ENCODE results near the gene PKP2. TPM values are rescaled to one million over a fixed set of nuclear protein-coding genes. Genes with fewer than 3 reads are reported as not detected.

The PKP2 gene
- total RNA-seq, 1 donor from 2014 or later = not detected

GRCh38 chr12:32768518-32768917, 128.1 kb downstream of the PKP2 start:
- Mint-ChIP-seq H3K4me3 (no peak overlapping the region), H3K27me3 (peaks cover 21% of the 10 kb centered on the region), H3K36me3 (ENCODE audit: low read depth) (no peaks in the 10 kb centered on the region), H3K4me1 (no peaks in the 10 kb centered on the region), H3K27ac (no peak overlapping the region), H3K9me3 (no peaks in the 10 kb centered on the region)
- intact Hi-C loops (cut with micrococcal nuclease) = no loop called here
- ATAC-seq (ENCODE audit: low read depth) (no peak), DNase-seq (no peak)
- ChIA-PET CTCF (no interaction called here), POLR2A (no interaction called here)
- no peak for TF ChIP-seq CTCF (IDR thresholded peaks at IDR 0.05)

DNA sequence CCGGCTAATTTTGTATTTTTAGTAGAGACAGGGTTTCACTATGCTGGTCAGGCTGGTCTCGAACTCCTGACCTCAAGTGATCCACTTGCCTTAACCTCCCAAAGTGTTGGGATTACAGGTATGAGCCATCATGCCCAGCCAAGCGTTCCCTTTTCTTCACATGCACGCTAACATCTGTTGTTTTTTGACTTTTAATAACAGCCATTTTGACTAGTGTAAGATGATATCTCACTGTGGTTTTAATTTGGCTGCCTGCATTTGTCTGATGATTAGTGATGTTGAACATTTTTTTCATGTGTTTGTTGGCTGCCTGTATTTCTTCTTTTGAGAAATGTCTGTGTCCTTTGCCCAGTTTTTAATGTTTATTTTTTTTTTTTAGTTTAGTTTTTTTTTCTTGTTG, 130.7 kb downstream of the PKP2 start:
- Mint-ChIP-seq H3K27me3 (peaks cover 20% of the 10 kb centered on the region), H3K9me3 (no peaks in the 10 kb centered on the region), H3K4me3 (no peak overlapping the region), H3K4me1 (peaks cover 17% of the 10 kb centered on the region), H3K36me3 (ENCODE audit: low read depth) (no peaks in the 10 kb centered on the region), H3K27ac (no peak overlapping the region)
- POLR2A ChIA-PET = no interaction called here
- intact Hi-C loops (cut with micrococcal nuclease) = no loop called here
- ATAC-seq (ENCODE audit: low read depth) (no peak), DNase-seq (no peak)
- no peak for TF ChIP-seq CTCF (IDR thresholded peaks at IDR 0.05)
- CTCF ChIA-PET = no interaction called here

GRCh38 chr12:32761716-32762115, 134.9 kb downstream of the PKP2 start:
- intact Hi-C loops (cut with micrococcal nuclease) = no loop called here
- Mint-ChIP-seq H3K27me3 (peaks cover 2% of the 10 kb centered on the region), H3K27ac (peak overlapping the region; percentile 8), H3K4me3 (peak overlapping the region; percentile 11), H3K36me3 (ENCODE audit: low read depth) (no peaks in the 10 kb centered on the region), H3K9me3 (no peaks in the 10 kb centered on the region), H3K4me1 (peaks cover 17% of the 10 kb centered on the region)
- DNase-seq = no peak
- TF ChIP-seq CTCF (IDR thresholded peaks at IDR 0.05) = no peak
- CTCF ChIA-PET = interaction anchor here (1.0 kb wide), 1 partner anchor 158 kb away, joined by 3 read pairs; no protein-coding TSS in a partner anchor
- POLR2A ChIA-PET = interaction anchor here (0.6 kb wide), 1 partner anchor 1260 kb away, joined by 3 read pairs; no protein-coding TSS in a partner anchor
- peak; percentile 54 for ATAC-seq (ENCODE audit: low read depth)

- no peaks in the 10 kb centered on the region for H3K27me3 Mint-ChIP-seq
- DNase-seq (no peak), ATAC-seq (ENCODE audit: low read depth) (no peak)
- H3K4me3 Mint-ChIP-seq = no peak overlapping the region
- H3K4me1 Mint-ChIP-seq = peaks cover 29% of the 10 kb centered on the region
- TF ChIP-seq CTCF (IDR thresholded peaks at IDR 0.05) = no peak
- no peak overlapping the region for H3K27ac Mint-ChIP-seq
- H3K36me3 Mint-ChIP-seq (ENCODE audit: low read depth) = peaks cover 24% of the 10 kb centered on the region
- POLR2A ChIA-PET = interaction anchor here (1.2 kb wide), 1 partner anchor 12 kb away, joined by 3 read pairs; no protein-coding TSS in a partner anchor
- CTCF ChIA-PET = interaction anchor here (0.6 to 3.5 kb wide), 3 partner anchors 301 to 1264 kb away, joined by 5 to 51 read pairs (median 43); partner anchors contain the start of gene ALG10
- no peaks in the 10 kb centered on the region for H3K9me3 Mint-ChIP-seq
- intact Hi-C loops (cut with micrococcal nuclease) = loop anchor here (5.0 kb wide), 1 partner anchor 1365 kb away; no protein-coding TSS in a partner anchor
Measured at GRCh38 chr12:32757157-32757556, 139.4 kb downstream of the PKP2 start.

DNA sequence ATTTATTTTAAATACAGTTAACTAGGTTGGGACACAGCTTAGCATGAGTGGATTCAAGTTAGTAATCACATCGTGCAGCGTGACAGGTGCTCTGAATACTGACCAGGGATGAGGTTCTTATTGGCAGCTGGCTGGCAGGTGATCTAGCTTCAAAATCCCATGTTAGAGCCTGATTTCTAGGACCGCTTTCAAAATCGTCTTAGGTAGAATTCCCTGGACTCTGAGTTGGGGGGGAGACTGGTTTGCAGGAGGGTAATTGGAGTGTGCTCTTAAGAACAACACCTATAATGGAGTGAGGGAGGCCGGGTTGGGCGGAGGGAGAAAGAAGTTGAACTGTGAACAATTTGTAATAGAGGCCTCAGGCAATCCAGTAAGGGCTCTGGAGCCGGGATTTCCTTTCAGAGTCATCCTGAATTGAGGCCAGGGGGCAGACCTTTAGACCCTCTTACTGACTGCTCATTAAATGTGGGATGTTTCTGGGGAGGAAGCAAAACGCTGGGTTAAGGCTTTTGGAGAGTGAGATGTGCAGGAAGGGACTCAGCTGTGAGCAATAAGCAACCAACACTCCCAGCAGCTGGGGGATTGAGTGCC, 140.0 kb downstream of the PKP2 start:
- DNase-seq (no peak), ATAC-seq (ENCODE audit: low read depth) (no peak)
- Mint-ChIP-seq H3K4me1 (peaks cover 23% of the 10 kb centered on the region), H3K9me3 (no peaks in the 10 kb centered on the region), H3K4me3 (peak overlapping the region; percentile 95), H3K27me3 (no peaks in the 10 kb centered on the region), H3K27ac (peak overlapping the region; percentile 92), H3K36me3 (ENCODE audit: low read depth) (peaks cover 29% of the 10 kb centered on the region)
- intact Hi-C loops (cut with micrococcal nuclease) = loop anchor here (1.0 to 5.0 kb wide), 3 partner anchors 163 to 1366 kb away; partner anchors contain the start of gene ALG10
- no peak for TF ChIP-seq CTCF (IDR thresholded peaks at IDR 0.05)
- CTCF ChIA-PET = interaction anchor here (1.3 to 3.5 kb wide), 5 partner anchors 94 to 1265 kb away, joined by 4 to 51 read pairs (median 16); partner anchors contain the start of gene ALG10
- POLR2A ChIA-PET = interaction anchor here (0.6 to 2.0 kb wide), 6 partner anchors 11 to 1266 kb away, joined by 3 to 77 read pairs (median 4); partner anchors contain the start of genes ALG10 and DNM1L
